HG03175 (cell line): ENCODE results near the gene ZNF132.
A peak's percentile ranks its signal among the peaks of the same experiment; 100 is the strongest.
"Not testable (repeated sequence)": the region's sequence is repeated elsewhere in the genome, so short reads cannot be mapped to it uniquely, and the experiment has no call there.

Experiments
- ATAC-seq: cut with Tn5 transposase; IDR thresholded peaks from one replicate; pipeline ENCODE4 v1.9.1; 2021; ENCODE audit warnings: mild to moderate bottlenecking, moderate library complexity; ENCODE audit not compliant: unreplicated experiment

ZNF132 gene

DNA sequence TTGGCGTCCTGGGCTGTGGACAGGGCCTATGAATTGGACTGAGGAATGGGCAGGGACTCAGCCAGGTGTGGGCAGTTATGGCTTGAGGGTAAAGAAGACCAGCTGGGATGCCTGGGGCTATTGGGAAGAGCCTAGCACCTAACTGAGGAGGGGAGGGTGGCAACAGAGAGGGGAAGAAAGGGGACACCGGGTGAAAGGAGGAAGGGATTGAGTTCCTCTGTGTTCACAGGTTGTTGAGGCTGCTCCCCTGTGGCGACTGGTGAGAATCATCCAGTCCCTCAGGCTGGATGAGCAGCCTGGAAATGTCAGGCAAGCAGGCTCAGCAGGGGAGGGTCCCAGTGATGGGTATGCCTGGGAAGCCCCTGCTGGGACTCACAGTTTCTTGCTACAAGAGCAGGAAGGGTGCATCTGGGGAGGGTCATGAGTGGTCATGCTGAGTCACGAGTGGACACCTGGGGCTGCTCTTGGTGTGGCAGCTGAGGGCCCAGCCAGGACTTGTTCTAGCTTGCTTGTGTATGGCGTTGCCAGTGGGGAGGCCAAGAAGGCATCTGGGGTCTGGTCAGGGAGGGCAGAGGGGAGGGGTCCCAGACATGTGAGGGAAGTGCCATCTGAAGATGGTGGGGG lies 28.4 kb upstream of the ZNF132 start:
- no peak for ATAC-seq

DNA sequence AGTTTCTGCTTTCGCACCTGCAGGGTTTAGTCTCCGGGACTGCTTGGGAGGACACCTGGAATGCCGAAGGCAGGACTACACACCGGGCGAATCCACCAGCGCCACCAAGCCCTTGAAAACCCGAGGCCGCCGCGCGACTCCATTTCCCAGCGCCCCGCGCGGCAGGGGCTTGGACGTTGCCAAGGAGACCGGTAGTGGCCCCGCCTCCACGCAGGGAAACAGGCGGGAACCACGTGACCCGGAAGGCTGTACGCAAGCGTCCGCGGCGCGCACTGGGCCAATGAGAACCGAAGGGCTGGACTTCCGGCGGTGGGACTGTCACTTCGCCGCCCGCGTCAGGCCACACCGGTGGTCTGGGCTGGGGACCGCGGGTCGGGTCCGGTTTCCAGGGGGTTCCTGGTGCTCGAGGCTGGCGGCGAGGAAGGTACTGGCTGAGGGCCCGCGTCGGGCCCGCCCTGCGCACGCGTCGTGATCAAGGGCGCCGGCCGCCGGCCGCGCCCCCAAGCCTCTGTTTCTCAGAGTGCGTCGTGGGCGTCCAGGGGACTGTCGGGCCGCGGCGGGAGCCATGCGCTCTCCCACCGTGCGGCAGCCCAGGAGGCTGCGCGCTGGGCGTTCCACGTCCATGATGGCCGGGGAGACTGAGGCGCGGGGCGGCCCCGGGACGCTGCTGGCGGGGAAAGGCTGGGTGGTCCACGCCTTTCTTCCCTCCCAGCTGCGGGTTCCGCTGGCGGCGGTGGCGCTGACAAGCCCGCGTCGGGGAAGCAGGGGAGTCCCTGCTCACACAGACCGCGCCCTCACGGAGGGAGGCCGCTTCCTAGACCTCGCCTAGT lies 27.0 kb upstream of the ZNF132 start, which contains the start of gene ZNF324:
ZNF324 (plus strand) TSS at position 321 of the 830 bp plus-strand sequence. CDS start 2,106 bp downstream, outside the sequence.
- peak; percentile 92 for ATAC-seq

DNA sequence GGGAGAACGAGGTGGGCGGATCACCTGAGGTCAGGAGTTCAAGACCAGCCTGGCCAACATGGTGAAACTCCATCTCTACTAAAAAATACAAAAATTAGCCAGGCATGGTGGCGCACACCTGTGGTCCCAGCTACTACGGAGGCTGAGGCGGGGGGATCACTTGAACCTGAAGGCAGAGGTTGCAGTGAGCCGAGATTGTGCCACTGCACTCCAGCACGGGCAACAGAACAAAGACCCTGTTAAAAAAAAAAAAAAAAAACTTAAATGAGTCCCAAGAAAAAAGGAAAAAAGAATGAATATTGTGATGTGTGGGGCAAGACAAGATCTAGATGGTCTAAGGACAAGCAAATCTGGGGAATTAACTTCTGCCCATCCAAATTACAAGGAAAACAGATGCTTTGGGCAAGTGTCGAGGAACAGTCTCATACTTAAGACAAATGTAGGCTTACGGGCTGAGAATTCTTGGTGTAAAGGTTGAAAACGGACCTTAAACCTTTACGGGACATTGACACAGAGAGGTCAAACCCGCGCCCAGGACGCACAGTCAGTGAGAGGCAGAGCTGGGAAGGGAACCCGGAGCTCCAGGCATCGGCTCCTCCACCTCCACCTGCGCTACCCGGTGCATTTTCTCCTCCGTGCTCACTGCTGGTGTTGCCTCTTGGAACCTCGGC lies 26.3 kb upstream of the ZNF132 start:
- ATAC-seq, result no peak

DNA sequence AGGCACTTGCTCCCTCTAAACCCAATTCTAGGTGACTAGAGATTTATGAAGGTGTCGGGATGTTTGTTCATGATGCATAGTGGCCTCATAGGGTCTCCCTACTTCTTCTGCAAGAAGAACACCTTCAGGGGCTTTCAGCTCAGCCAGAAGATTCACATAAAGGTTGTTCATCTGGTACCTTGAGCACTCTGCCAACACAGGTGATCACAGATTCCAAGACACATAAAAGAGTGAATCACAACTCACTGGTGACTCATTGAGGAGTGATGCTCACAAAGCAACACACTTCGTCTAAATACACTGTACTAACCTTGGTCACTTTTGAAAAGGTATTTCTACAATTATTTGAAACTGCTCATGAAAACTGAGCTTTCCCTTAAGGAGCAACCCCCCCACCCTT lies 20.1 kb upstream of the ZNF132 start:
- ATAC-seq, result no peak

DNA sequence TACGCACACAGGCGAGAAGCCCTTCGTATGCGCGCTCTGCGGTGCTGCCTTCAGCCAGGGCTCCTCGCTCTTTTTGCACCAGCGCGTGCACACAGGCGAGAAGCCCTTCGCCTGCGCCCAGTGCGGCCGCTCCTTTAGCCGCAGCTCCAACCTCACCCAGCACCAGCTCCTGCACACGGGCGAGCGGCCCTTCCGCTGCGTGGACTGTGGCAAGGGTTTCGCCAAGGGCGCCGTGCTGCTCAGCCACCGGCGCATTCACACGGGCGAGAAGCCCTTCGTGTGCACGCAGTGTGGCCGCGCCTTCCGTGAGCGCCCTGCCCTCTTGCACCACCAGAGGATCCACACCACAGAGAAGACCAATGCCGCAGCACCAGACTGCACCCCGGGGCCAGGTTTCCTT lies 16.2 kb upstream of the ZNF132 start:
- ATAC-seq, result no peak

DNA sequence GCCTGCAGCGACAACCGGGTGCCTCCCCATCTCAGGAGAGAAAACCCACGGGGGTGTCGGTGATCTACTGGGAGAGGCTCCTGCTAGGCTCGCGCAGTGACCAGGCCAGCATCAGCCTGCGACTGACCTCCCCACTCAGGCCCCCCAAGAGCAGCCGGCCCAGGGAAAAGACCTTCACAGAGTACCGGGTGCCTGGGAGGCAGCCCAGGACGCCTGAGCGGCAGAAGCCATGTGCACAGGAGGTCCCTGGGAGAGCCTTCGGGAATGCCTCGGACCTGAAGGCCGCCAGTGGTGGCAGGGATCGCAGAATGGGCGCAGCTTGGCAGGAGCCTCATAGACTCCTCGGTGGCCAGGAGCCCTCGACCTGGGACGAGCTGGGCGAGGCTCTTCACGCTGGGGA lies 15.4 kb upstream of the ZNF132 start:
- no peak for ATAC-seq

DNA sequence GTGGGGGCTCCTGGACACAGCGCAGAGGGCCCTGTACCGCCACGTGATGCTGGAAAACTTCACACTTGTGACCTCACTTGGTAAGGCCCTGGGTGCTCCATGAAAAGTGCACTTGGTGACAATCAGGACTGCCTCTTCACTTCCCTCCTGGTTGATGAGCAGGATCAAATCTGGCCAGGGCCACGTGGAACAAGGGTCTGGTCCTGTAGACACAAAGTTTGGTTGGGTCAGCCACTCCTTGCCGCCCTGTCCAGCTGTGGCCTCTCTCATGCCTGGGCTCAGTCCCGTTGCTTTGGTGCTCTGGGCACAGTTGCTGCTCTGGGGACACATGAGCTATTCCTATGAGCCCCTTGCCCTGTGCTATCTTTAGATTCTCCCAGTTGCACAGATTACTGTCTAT lies 13.8 kb upstream of the ZNF132 start:
- no peak for ATAC-seq

DNA sequence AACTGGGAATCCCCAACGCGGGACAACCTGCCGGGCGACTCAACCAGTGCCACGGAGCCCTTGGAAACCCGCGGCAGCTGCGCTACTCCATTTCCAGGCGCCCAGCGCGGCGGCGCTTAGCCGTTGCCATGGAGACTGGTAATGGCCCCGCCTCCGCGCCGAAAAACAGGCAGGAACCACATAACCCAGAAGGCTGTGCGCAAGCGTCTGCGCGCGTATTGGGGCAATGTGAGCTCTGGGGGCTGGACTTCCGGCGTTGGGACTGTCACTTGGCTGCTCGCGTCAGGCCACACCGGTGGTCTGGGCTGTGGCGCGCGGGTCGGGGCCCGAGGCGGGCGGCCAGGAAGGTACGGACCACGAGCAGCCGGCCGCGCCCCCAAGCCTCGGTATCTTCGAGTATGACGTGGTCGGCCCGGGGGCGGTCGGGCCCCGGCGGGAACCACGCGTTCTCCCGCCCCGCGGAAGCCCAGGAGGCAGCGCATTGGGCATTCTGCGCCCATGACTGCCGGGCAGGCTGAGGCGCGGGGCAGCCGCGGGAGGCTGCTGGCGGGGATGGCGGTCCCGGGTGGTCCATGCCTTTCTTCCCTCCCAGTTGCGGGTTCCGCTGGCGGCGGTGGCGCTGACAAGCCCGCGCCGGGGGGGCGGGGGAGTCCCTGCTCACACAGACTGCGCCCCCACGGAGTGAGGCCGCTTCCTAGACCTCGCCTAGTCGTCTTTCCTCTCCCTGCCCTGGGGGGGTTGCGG lies 11.6 kb upstream of the ZNF132 start, which contains the start of gene ZNF324B:
ZNF324B (plus strand) TSS at position 265 of the 744 bp plus-strand sequence. CDS start 2,080 bp downstream, outside the sequence.
- peak; percentile 94 for ATAC-seq

DNA sequence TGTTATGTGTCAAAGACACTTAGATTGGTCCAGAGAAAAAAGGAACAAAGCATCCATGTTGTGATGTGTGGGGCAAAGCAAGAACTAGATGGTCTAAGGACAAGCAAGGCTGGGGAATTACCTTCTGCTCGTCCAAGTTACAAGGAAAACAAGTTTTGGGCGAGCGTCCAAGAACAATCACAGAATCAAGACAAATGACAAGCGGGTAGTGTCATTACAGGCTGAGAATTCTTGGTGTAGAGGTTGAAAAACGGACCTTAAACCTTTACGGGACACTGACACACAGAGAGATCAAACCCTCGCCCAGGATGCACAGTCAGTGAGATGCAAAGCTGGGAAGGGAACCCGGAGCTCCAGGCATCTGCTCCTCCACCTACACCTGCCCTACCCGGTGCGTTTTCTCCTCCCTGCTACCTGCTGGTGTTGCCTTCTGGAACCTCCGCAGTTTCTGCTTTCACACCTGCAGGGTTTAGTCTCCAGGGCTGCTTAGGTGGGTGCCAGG lies 11.0 kb upstream of the ZNF132 start:
- peak; percentile 17 for ATAC-seq

DNA sequence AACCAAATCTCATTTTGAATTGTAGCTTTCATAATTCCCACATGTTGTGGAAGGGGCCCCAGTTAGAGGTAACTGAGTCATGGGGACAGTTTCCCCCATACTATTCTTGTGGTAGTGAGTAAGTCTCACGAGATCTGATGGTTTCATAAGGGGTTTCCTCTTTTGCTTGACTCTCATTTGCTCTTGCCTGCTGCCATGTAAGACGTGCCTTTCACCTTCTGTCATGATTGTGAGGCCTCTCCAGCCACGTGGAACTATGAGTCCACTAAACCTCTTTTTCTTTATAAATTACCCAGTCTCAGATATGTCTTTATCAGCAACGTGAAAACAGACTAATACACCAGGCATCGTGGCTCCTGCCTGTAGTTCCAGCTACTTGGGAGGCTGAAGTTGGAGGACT lies 10.0 kb upstream of the ZNF132 start:
- not testable (repeated sequence) for ATAC-seq

DNA sequence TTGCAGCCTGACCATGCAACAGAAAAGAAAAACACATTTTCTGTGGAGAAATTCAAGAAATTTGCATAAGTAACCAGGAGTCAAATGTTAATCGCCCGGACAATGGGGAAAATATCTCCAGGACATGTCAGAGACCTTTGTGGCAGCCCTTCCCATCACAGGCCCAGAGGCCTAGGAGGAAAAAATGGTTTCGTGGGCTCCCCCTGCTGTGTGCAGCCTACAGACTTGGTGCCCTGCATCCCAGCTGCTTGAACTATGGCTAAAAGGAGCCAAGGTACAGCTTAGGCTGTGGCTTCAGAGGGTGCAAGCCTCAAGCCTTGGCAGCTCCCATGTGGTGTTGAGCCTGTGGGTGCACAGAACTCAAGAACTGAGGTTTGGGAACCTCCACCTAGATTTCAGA lies 8.9 kb upstream of the ZNF132 start:
- ATAC-seq, result not testable (repeated sequence)

DNA sequence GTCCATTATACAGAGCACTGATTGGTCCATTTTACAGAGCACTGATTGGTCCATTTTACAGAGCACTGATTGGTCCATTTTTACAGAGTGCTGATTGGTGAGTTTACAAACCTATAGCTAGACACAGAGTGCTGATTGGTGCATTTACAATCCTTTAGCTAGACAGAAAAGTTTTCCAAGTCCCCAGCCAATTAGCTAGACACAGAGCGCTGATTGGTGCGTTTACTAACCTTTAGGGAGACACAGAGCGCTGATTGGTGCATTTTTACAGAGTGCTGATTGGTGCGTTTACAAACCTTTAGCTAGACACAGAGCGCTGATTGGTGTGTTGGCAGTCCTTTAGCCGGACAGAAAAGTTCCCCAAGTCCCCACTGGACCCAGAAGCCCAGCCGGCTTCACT lies 3.0 kb upstream of the ZNF132 start:
- not testable (repeated sequence) for ATAC-seq

DNA sequence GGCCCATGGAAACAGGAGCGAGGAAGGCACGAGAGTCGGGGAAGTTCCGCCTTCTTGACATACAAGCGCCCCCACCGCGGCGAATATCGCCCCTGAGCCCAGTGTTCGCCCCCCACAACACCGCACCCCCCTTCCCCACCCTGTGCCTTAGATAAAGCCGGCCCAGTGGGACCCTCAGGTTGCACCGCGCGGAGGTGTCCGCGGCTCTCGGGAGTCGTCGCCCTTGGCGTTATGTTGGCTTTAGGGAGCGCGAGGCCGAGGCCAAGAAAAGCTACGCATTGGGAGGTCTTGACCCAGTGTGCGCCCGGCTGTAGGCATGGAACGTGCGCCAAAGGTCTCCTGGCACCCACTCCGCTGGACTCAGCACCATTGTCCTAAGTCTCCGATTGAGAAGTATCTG lies 603 bp upstream of the ZNF132 start:
- ATAC-seq, result no peak

DNA sequence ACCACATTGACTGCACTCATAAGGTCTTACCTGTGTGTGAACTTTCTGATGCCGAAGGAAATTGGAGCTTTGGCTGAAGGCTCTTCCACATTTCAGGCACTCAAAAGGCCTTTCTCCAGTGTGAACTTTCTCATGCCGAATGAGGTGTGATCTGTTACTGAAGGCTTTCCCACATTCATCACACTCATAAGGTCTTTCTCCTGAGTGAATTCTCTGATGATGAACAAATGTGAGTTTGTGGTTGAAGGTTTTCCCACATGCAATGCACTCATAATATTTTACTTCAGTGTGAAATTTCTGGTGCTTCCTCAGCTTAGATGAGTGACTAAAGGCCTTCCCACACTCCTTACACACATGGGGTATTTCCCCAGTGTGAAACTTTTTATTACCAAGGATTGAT lies 5.7 kb downstream of the ZNF132 start:
- ATAC-seq, result no peak

DNA sequence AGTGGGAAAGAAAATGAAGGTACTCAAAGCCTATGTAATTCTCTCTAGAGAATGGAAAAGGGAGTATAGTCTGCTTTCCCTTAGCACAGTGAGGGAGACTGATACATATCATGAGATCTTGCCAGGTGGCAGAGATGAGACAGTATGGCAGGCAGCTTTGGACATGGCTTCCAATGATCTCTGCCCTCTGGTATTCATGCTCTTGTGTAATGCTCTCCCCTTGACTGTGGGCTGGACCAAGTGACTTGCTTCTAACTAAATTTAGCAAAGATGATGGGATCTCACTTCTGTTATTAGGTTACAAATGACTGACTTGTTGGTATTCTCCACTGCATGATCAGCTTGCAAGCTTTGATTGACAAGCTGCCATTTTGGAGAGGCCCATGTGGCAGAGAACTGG lies 10.2 kb downstream of the ZNF132 start:
- no peak for ATAC-seq

DNA sequence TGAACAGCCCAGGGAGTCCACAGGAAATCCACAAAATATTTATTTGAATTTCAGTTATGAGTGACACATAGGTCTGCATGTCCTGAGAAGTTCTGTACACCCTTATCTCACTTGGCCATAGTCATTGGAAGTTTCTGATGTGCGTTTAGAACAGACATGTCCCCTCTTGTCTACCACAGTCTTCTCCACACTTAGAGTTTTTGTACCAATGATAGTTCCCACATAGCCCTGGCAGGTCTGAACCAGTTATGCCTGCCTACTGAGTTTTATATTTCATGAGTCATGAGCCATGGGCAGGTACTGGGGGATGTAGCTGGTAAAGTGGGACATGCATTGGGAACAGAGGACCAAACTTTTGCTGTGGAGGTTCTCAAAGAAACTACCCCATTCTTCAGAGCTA lies 11.3 kb downstream of the ZNF132 start:
- no peak for ATAC-seq

DNA sequence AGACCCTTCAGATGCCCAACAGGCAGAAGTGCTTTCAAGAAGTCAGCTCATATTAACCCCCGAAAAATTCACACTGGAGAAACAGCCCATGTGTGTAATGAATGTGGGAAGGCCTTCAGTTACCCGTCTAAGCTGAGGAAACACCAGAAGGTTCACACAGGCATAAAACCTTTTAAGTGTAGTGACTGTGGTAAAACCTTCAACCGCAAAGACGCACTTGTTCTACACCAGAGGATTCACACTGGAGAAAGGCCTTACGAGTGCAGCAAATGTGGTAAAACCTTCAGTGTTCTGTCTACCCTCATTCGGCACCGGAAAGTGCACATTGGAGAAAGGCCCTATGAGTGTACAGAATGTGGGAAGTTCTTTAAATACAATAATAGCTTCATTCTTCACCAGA lies 22.9 kb downstream of the ZNF132 start:
- no peak for ATAC-seq

DNA sequence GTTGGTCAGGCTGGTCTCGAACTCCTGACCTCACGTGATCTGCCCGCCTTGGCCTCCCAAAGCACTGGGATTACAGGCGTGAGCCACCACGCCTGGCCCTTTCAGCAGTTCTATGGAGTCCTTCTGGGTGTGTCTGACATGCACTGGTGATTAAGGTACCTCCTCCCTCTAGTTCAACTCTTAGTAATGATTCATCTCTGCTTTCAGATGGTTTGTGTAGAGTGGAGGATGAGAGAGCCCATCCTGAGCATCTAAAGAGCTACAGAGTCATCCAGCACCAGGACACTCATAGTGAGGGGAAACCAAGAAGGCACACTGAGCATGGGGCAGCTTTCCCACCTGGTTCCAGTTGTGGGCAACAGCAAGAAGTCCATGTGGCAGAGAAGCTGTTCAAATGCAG lies 23.3 kb downstream of the ZNF132 start:
- no peak for ATAC-seq

DNA sequence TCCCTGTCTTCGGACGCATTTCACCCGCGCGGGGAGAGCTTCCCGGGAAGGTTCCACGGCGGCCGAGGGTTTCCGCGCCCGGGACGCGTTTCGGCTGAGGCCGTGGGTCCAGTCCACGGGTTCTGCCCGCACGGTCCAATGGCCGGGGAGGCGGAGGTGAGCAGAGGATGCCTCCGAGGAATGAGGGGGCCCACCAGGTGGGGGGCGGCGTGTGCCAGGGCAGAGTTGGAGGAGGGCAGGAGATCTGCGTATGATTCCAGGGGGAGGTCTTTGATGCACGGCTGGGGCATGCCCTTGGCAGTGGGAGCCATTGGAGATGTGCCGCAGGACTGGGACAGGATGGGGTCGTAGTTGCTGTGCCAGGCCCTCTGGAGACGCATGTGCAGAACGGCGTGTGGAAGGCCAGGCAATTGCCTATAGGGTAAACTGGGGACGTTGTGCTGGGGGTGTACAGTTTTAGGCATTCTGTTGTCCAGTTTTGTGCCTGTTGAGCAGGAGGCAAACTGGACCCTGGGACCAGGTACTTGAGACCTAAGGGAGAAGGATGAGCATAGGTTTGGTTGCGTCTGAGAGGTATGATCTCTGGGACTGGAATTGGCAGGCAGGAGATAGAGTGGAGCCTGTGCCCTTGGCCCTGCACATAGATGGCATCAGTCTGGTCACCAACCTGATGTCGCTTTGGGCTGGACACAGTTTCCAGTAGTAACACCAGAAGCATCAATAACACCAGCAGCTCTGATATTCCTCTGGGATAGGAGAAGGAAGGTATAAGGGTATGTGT lies 30.8 kb downstream of the ZNF132 start:
- no peak for ATAC-seq
